WTC11 (cell line): Measurements from ENCODE around the gene PEAK3.

Experiments
- NFYB ChIP-seq: sonication (generic); formaldehyde crosslinking; conservative IDR thresholded peaks from 2 replicates; pipeline ENCODE4 v1.8.0; 2022; ENCODE audit warnings: low read depth, missing genetic modification reagents
- SMAD3 ChIP-seq: sonication (generic); formaldehyde crosslinking; IDR thresholded peaks from 2 replicates; pipeline ENCODE4 v1.8.0; 2022; ENCODE audit warnings: missing genetic modification reagents, mild to moderate bottlenecking, borderline replicate concordance
- ZNF138 ChIP-seq: sonication (generic); formaldehyde crosslinking; conservative IDR thresholded peaks from 2 replicates; pipeline ENCODE4 v1.8.1; 2022; ENCODE audit warnings: mild to moderate bottlenecking, moderate library complexity, missing genetic modification reagents
- TF ChIP-seq, protein P1 (sequence below): fragments of 200-600 bp; IDR thresholded peaks from 2 replicates; pipeline ENCODE4 v1.8.0; 2022; ENCODE audit warnings: antibody characterized with exemption
- TF ChIP-seq, protein P2 (sequence below): sonication (generic); formaldehyde crosslinking; IDR thresholded peaks from 2 replicates; pipeline ENCODE4 v1.8.1; 2023; ENCODE audit warnings: mild to moderate bottlenecking, moderate library complexity, missing genetic modification reagents

DNA sequence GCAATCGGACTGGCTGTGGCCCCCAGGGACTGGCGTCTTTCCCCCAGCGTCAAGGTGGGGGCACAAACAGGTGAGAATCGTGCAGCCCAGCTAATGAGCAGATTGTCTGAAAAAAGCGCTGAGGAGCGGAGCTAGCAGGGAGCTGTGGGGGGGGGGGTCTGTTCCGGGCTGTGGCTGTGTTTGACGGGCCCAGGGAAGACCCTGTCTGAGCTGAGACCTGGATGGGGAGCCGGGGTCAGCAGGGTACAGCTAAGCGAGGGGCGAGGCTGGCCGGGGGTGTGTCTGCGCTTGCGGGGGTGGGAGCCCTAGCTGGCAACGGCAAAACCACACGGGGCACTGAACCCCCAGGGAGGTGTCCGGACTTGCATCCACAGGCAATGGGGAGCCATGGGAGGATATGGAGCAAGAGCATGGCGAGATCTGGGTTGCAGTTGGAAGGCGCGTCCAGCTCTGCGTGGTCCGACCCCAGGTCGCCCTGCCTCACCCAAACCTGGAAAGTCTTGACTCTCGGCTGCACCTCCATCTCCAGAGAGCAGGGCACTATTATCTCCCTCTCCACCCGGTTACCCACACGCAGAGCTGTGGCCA, 21.3 kb upstream of the PEAK3 start:
- TF ChIP-seq ZNF138 (CRISPR knock-in tag) (no peak), NFYB (CRISPR knock-in tag) (no peak), SMAD3 (no peak)
- TF ChIP-seq, protein P1, sequence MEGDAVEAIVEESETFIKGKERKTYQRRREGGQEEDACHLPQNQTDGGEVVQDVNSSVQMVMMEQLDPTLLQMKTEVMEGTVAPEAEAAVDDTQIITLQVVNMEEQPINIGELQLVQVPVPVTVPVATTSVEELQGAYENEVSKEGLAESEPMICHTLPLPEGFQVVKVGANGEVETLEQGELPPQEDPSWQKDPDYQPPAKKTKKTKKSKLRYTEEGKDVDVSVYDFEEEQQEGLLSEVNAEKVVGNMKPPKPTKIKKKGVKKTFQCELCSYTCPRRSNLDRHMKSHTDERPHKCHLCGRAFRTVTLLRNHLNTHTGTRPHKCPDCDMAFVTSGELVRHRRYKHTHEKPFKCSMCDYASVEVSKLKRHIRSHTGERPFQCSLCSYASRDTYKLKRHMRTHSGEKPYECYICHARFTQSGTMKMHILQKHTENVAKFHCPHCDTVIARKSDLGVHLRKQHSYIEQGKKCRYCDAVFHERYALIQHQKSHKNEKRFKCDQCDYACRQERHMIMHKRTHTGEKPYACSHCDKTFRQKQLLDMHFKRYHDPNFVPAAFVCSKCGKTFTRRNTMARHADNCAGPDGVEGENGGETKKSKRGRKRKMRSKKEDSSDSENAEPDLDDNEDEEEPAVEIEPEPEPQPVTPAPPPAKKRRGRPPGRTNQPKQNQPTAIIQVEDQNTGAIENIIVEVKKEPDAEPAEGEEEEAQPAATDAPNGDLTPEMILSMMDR: no peak
- TF ChIP-seq, protein P2, sequence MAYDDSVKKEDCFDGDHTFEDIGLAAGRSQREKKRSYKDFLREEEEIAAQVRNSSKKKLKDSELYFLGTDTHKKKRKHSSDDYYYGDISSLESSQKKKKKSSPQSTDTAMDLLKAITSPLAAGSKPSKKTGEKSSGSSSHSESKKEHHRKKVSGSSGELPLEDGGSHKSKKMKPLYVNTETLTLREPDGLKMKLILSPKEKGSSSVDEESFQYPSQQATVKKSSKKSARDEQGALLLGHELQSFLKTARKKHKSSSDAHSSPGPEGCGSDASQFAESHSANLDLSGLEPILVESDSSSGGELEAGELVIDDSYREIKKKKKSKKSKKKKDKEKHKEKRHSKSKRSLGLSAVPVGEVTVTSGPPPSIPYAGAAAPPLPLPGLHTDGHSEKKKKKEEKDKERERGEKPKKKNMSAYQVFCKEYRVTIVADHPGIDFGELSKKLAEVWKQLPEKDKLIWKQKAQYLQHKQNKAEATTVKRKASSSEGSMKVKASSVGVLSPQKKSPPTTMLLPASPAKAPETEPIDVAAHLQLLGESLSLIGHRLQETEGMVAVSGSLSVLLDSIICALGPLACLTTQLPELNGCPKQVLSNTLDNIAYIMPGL (CRISPR knock-in tag): no peak
